ENCODE data around the gene LCN10. TPM values are rescaled to one million over a fixed set of nuclear protein-coding genes. Genes with fewer than 3 reads are reported as not detected.

Gene LCN10
- total and polyA plus RNA-seq, 2 donors (not counting 3 experiments of a cell fraction or from before 2014, with no cell fraction given): not detected

GRCh38 chr9:136754059-136754572 is 11.4 kb upstream of the LCN10 start:
- Histone ChIP-seq H3K27me3 (ENCODE audit: control insufficient read depth in 2 of 2, insufficient read depth in 2 of 2, low read length in 2 of 2) (peaks cover 3 to 5% of the 10 kb centered on the region in 2 experiments), H4K20me1 (replicated peaks; ENCODE audit: control insufficient read depth, extremely low read depth, insufficient read depth, low read length) (no peaks in the 10 kb centered on the region), H3K36me3 (ENCODE audit: control insufficient read depth in 2 of 2, extremely low read depth in 1 of 2, insufficient read depth in 2 of 2, low read length in 2 of 2) (no peaks in the 10 kb centered on the region), H3K9me1 (replicated peaks; ENCODE audit: control insufficient read depth, extremely low read depth, insufficient read depth, low read length) (no peaks in the 10 kb centered on the region), H3K4me3 (replicated peaks in 1 of 3; ENCODE audit: insufficient read depth in 1 of 3, low read depth in 1 of 3, low read length in 3 of 3) (no peak overlapping the region), H2AFZ (ENCODE audit: low read depth, low read length) (no peak overlapping the region), H3K4me1 (ENCODE audit: control insufficient read depth, extremely low read depth, insufficient read depth, low read length) (no peaks in the 10 kb centered on the region), H3K9me3 (replicated peaks; ENCODE audit: control insufficient read depth, insufficient read depth, low read length) (no peaks in the 10 kb centered on the region), H3K79me2 (ENCODE audit: control insufficient read depth, insufficient read depth, low read length) (no peaks in the 10 kb centered on the region), H3K27ac (ENCODE audit: insufficient read depth, low read depth, low read length) (no peak overlapping the region), H3K4me2 (ENCODE audit: insufficient read depth, low read length) (no peak overlapping the region), H3K9ac (replicated peaks; ENCODE audit: extremely low read depth, insufficient read depth, low read length) (no peak overlapping the region)
- POLR2A ChIA-PET: no interaction called here
- DNase-seq (ENCODE audit: low read depth, low spot score) (no peak), FAIRE-seq (no peak)
- CTCF ChIA-PET: interaction anchor here (1.5 kb wide), 1 partner anchor 9 kb away, joined by 5 read pairs; no protein-coding TSS in a partner anchor
- no peak for TF ChIP-seq JUN (IDR thresholded peaks at IDR 0.05; ENCODE audit: borderline replicate concordance, insufficient read depth, insufficient read length, low read depth)
- no peak for TF ChIP-seq MYC (IDR thresholded peaks at IDR 0.05; ENCODE audit: low read depth, low read length)
- no peak for TF ChIP-seq CTCF (IDR thresholded peaks at IDR 0.05; ENCODE audit: extremely low read depth in 1 of 2, insufficient read depth in 1 of 2, low read depth in 1 of 2, low read length in 2 of 2)
- TF ChIP-seq POLR2A (IDR thresholded peaks at IDR 0.05; ENCODE audit: low read depth, low read length): no peak
- TF ChIP-seq GATA2 (IDR thresholded peaks at IDR 0.05; ENCODE audit: insufficient read depth, insufficient read length, low read depth, low read length): no peak
- no peak for TF ChIP-seq MAX (IDR thresholded peaks at IDR 0.05; ENCODE audit: insufficient read depth, insufficient read length)
- BruUV-seq (replicated peaks): no TSS peak
- intact Hi-C loops (cut with micrococcal nuclease) (no loop called here), dilution Hi-C loops (cut with MboI; ENCODE audit: extremely low pct_ligation_motif_present, low sequenced_read_pairs) (no loop called here)
